Activated T-cell treated with anti-CD3 and anti-CD28 coated beads for 1 hour (primary cell): Measurements from ENCODE around the gene MFAP2.
"Not testable (repeated sequence)": the region's sequence is repeated elsewhere in the genome, so short reads cannot be mapped to it uniquely, and the experiment has no call there.

Experiments used
- DNase-seq: peaks from one replicate; pipeline ENCODE4 v3.0.0-alpha.2; 2020; ENCODE audit warnings: low read depth

Gene MFAP2

GRCh38 chr1:16961297-16962133 lies 18.9 kb downstream of the MFAP2 start:
- DNase-seq = no peak

GRCh38 chr1:16960560-16961296 lies 19.7 kb downstream of the MFAP2 start:
- DNase-seq = peak; percentile 65

- no peak for DNase-seq
These were observed 21.9 kb downstream of the MFAP2 start for GRCh38 chr1:16958475-16958874.

- DNase-seq = no peak
These were observed 22.7 kb downstream of the MFAP2 start for GRCh38 chr1:16957731-16958130.

- no peak for DNase-seq
These were observed 23.6 kb downstream of the MFAP2 start for GRCh38 chr1:16956775-16957174.

GRCh38 chr1:16955186-16955585 lies 25.2 kb downstream of the MFAP2 start:
- no peak for DNase-seq

GRCh38 chr1:16954579-16954978 lies 25.8 kb downstream of the MFAP2 start:
- DNase-seq = no peak

- not testable (repeated sequence) for DNase-seq
These were observed 28.0 kb downstream of the MFAP2 start for GRCh38 chr1:16952376-16952775.

- DNase-seq = not testable (repeated sequence)
These were observed 31.4 kb downstream of the MFAP2 start for GRCh38 chr1:16949026-16949425.

GRCh38 chr1:16948282-16948891 lies 32.0 kb downstream of the MFAP2 start:
- DNase-seq = not testable (repeated sequence)

- no peak for DNase-seq
These were observed 33.8 kb downstream of the MFAP2 start for GRCh38 chr1:16946646-16947045.

- DNase-seq = not testable (repeated sequence)
These were observed 34.2 kb downstream of the MFAP2 start for GRCh38 chr1:16946185-16946584.

GRCh38 chr1:16945512-16945911 lies 34.9 kb downstream of the MFAP2 start:
- not testable (repeated sequence) for DNase-seq

GRCh38 chr1:16944038-16944437 lies 36.4 kb downstream of the MFAP2 start:
- no peak for DNase-seq

GRCh38 chr1:16939386-16940180 lies 40.8 kb downstream of the MFAP2 start:
- DNase-seq = not testable (repeated sequence)

- DNase-seq = no peak
These were observed 41.8 kb downstream of the MFAP2 start for GRCh38 chr1:16938351-16939321.

- not testable (repeated sequence) for DNase-seq
These were observed 43.8 kb downstream of the MFAP2 start for GRCh38 chr1:16936580-16936979.

- DNase-seq = not testable (repeated sequence)
These were observed 46.5 kb downstream of the MFAP2 start for GRCh38 chr1:16933945-16934344.

- DNase-seq = not testable (repeated sequence)
These were observed 49.0 kb downstream of the MFAP2 start for GRCh38 chr1:16931206-16931934.
